Stomach smooth muscle (tissue), 2 donors: ENCODE measurements around the gene BBS2.

Source experiments
- H3K27ac ChIP-seq: one replicate; pipeline ENCODE4 v1.7.0; 2013; ENCODE audit warnings: mild to moderate bottlenecking, low read length, inconsistent platforms
- H3K27me3 ChIP-seq, 2 donors: one replicate each; pipeline ENCODE4 v1.7.0; 2013; ENCODE audit warnings: low read length in 2 of 2; ENCODE audit not compliant: insufficient read depth in 2 of 2, control insufficient read depth in 1 of 2
- H3K36me3 ChIP-seq, 2 donors: one replicate each; pipeline ENCODE4 v1.7.0; 2013; ENCODE audit warnings: low read length in 2 of 2; ENCODE audit not compliant: control insufficient read depth in 2 of 2, insufficient read depth in 2 of 2
- H3K4me1 ChIP-seq: one replicate; pipeline ENCODE4 v1.7.0; 2013; ENCODE audit warnings: low read length; ENCODE audit not compliant: control insufficient read depth, insufficient read depth
- H3K4me3 ChIP-seq, 2 donors: one replicate each; pipeline ENCODE4 v1.7.0; 2013; ENCODE audit warnings: low read length in 2 of 2
- H3K9ac ChIP-seq, 2 donors: one replicate each; pipeline ENCODE4 v1.7.0; 2013; ENCODE audit warnings: low read length in 2 of 2, mild to moderate bottlenecking in 1 of 2
- H3K9me3 ChIP-seq, 2 donors: one replicate each; pipeline ENCODE4 v1.7.0; 2013; ENCODE audit warnings: low read length in 2 of 2; ENCODE audit not compliant: control insufficient read depth in 2 of 2
- donor health status: healthy.
- donor health status: Pancreatic carcinoma.

BBS2 gene

DNA sequence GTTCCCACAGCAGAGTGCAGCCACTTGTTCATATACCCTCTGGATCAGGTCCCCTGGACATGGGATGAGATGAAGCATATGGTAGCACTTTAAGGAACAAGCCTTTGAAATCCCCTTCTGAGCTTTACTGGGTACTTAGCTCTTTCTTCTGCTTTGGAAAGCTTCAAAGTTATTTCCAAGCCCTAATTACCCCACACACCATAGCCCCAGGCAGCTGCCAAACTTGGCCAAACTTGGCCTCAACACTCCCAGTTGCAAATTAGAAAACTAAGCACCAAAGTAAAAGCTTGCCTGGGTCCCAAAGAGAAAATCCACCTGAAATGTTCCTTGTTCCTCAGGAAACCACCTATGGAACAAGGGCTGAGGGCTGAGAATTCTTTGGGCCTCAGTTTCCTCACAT, 29.3 kb upstream of the BBS2 start:
- Histone ChIP-seq H3K27ac (no peak overlapping the region), H3K4me1 (peaks cover 9% of the 10 kb centered on the region), H3K36me3 (no peaks in the 10 kb centered on the region), H3K9me3 (no peaks in the 10 kb centered on the region), H3K4me3 (no peak overlapping the region), H3K9ac (no peak overlapping the region), H3K27me3 (no peaks in the 10 kb centered on the region)

- Histone ChIP-seq H3K27me3 (no peaks in the 10 kb centered on the region), H3K9me3 (no peaks in the 10 kb centered on the region), H3K9ac (no peak overlapping the region), H3K4me1 (peaks cover 9% of the 10 kb centered on the region), H3K4me3 (no peak overlapping the region), H3K36me3 (no peaks in the 10 kb centered on the region), H3K27ac (no peak overlapping the region)
These were observed 28.2 kb upstream of the BBS2 start for GRCh38 chr16:56547949-56548567.

DNA sequence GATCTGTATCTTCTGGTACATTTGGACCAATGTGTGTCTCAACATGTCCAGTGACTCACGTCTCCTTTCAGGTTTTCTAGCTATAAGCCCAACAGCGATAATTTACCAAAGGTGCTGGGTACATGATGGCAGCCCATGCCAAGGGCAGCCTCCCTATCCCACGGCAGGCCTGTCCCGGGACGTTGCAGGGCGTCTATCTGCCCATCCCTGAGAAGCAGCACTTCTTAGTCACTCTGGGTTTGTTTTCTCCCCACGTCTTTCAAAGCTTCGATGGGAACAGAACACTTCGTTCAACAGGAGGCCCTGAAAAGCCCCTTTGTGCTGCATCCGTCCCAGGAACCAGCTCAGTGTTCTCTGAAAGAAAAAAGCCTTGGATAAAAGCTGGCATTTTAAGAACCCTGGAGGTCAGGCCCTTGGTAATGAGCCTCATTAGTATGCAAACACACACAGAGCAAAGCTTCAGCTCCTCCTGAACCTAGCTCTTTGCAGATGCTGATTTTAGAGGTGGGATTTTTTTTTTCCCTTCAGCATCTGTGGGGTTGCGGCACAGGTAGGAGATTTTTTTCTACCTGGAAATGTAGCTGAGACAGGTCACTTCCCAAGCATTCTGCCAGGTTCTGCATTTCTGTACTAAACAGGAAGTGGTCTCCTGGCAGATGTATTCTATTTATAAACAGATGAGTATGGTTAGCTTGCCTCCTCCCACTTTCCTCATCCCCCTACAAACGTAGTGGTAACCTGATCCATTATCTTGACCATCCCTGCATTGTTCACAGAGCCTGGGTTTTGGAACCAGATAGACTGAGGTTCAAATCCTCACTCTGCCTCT, 27.5 kb upstream of the BBS2 start:
- Histone ChIP-seq H3K27me3 (no peaks in the 10 kb centered on the region), H3K36me3 (no peaks in the 10 kb centered on the region), H3K4me3 (no peak overlapping the region), H3K9me3 (no peaks in the 10 kb centered on the region), H3K4me1 (peaks cover 7% of the 10 kb centered on the region), H3K27ac (no peak overlapping the region), H3K9ac (no peak overlapping the region)

DNA sequence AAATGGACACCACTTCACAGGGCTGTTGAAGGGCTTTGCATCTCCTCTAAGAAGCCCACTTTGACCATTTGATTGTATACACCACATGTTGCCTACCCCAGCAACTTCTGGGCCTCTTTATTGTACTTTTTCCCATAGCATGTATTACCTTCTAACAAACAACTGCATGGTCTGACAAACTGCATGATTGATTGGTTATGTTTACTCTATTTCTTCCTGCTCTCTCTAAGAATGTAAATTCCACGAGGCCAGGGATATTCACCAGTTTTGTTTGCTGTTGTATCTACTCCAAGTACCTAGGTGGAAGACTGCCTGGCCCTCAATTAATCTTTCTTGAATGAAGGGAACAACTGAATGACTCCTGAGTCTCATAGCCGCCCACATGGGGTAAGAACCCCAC, 22.2 kb upstream of the BBS2 start:
- Histone ChIP-seq H3K4me1 (no peaks in the 10 kb centered on the region), H3K9ac (no peak overlapping the region), H3K36me3 (no peaks in the 10 kb centered on the region), H3K27ac (no peak overlapping the region), H3K9me3 (no peaks in the 10 kb centered on the region), H3K27me3 (no peaks in the 10 kb centered on the region), H3K4me3 (no peak overlapping the region)

DNA sequence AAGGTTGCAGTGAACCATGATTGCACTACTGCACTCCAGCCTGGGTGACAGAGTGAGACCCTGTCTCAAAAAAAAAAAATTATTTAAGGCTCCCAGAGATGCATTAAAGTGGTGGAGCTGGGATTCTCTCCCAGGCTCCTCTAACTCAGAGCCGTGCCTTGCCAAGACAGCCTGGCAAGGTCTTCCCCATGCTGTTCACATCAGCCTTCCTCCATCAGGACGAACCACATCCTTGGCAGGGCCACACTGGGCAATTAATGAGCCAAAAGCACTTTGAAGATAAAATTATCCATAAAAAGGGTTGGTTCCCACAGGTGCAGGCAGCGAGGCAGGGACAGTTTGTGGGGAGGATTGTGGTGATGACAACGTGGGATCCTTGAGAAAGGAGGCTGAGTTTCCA, 19.8 kb upstream of the BBS2 start:
- H3K4me3 ChIP-seq: no peak overlapping the region
- no peak overlapping the region for H3K9ac ChIP-seq
- no peak overlapping the region for H3K27ac ChIP-seq
- no peaks in the 10 kb centered on the region for H3K36me3 ChIP-seq
- no peaks in the 10 kb centered on the region for H3K4me1 ChIP-seq
- peaks cover 4 to 8% of the 10 kb centered on the region in 2 donors for H3K27me3 ChIP-seq
- no peaks in the 10 kb centered on the region for H3K9me3 ChIP-seq

DNA sequence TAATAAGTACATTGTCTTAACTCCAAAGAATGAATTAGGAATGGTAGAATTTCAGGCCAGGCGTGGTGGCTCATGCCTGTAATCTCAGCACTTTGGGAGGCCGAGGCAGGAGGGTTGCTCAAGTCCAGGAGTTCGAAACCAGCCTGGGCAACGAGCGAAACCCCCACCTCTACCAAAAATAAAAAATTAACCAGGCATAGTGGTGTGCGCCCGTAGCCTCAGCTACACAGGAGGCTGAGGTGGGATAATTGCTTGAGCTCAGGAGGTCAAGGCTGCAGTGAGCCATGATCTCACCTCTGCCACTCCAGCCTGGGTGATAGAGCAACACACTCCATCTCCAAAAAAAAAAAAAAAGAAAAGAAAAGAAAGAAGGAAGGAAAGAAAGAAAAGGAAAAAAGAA, 18.5 kb upstream of the BBS2 start:
- no peak overlapping the region for H3K4me3 ChIP-seq

DNA sequence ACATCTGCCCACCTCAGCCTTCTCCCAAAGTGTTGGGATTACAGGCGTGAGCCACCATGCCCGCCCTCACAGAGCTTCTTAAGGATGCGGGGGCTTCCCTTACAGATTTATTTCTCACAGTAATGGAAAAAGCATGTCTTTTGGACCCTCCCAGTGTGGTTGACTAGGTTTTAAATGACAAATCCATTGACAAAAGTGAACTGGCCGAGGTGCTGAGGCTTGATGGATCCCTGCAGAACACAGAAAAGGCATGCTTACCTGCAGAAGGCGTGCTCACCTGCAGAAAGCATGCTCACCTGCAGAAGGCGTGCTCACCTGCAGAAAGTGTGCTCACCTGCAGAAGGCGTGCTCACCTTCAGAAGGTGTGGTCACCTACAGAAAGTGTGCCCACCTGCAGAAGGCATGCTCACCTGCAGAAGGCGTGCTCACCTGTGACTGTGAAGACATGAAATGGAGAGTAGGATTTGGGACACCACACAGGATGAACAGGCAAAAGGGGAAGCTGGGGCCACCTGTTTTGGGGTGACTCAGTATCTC, 15.1 kb upstream of the BBS2 start:
- H3K4me3 ChIP-seq: no peak overlapping the region
- H3K27me3 ChIP-seq: peaks cover 4 to 8% of the 10 kb centered on the region in 2 donors
- no peak overlapping the region for H3K27ac ChIP-seq
- no peaks in the 10 kb centered on the region for H3K4me1 ChIP-seq
- no peak overlapping the region for H3K9ac ChIP-seq
- H3K9me3 ChIP-seq: no peaks in the 10 kb centered on the region
- H3K36me3 ChIP-seq: no peaks in the 10 kb centered on the region

More for the DNA sequence above, 18.5 kb upstream of the BBS2 start:
- Histone ChIP-seq H3K9ac (no peak overlapping the region), H3K4me1 (no peaks in the 10 kb centered on the region), H3K27ac (no peak overlapping the region), H3K27me3 (peaks cover 4 to 8% of the 10 kb centered on the region in 2 donors), H3K9me3 (no peaks in the 10 kb centered on the region), H3K36me3 (no peaks in the 10 kb centered on the region)

DNA sequence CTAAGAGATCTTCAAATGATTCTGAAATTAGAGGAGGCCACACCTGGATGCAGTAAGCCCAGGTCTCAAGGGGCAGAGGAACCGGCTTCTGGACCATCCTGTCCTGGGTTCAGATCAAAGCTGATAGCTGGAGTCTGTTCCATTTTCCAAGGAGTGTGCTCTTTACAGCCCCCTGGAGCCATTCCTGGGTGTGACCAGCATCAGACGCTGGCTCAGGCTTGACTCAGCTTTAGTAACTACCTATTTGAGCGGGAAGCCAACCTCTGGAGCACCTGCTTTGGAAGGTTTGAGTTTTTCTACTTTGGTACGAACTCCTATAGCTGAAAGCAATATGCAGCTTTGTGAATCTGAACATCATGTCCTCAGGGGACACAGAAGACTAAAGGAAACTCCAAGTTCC, 12.9 kb upstream of the BBS2 start:
- Histone ChIP-seq H3K27me3 (peaks cover 4 to 8% of the 10 kb centered on the region in 2 donors), H3K36me3 (no peaks in the 10 kb centered on the region), H3K9ac (no peak overlapping the region), H3K27ac (no peak overlapping the region), H3K9me3 (no peaks in the 10 kb centered on the region), H3K4me3 (no peak overlapping the region), H3K4me1 (no peaks in the 10 kb centered on the region)

- H3K9me3 ChIP-seq: no peaks in the 10 kb centered on the region
- H3K36me3 ChIP-seq: no peaks in the 10 kb centered on the region
- H3K9ac ChIP-seq: no peak overlapping the region
- no peak overlapping the region for H3K4me3 ChIP-seq
- H3K4me1 ChIP-seq: no peaks in the 10 kb centered on the region
- H3K27me3 ChIP-seq: peaks cover 1 to 4% of the 10 kb centered on the region in 2 donors
- no peak overlapping the region for H3K27ac ChIP-seq
These were observed 11.0 kb upstream of the BBS2 start for GRCh38 chr16:56530872-56531271.

DNA sequence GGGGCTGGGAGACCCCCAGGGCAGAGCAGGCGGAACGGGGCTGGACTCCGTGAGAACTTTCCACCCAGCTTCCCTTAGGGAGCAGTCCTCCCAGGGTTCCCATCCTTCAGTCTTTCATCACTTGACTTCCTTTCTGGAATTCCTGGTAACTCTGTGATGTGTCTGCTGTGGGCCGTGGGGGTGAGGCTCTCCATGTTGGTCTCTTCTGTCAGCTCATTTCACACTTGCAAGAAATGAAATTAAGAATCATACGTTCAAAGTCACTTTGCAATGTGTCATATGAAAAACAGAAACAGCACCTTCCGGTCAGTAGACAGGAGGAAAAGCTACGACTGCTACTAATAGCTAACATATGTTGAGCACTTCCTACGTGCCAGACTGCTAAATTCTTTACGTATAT, 5.4 kb upstream of the BBS2 start:
- Histone ChIP-seq H3K9ac (no peak overlapping the region), H3K9me3 (no peaks in the 10 kb centered on the region), H3K27me3 (no peaks in the 10 kb centered on the region), H3K4me1 (peaks cover 3% of the 10 kb centered on the region), H3K4me3 (no peak overlapping the region), H3K27ac (no peak overlapping the region), H3K36me3 (no peaks in the 10 kb centered on the region)

- Histone ChIP-seq H3K9me3 (no peaks in the 10 kb centered on the region), H3K4me1 (peaks cover 16% of the 10 kb centered on the region)
These were observed 390 bp upstream of the BBS2 start for GRCh38 chr16:56520251-56520577.

More at GRCh38 chr16:56520251-56520577, 390 bp upstream of the BBS2 start:
- Histone ChIP-seq H3K9ac (peak overlapping the region; percentile 71 to 78), H3K27ac (peak overlapping the region; percentile 64), H3K27me3 (no peaks in the 10 kb centered on the region), H3K4me3 (peak overlapping the region; percentile 88 to 96), H3K36me3 (no peaks in the 10 kb centered on the region)
